MM.1S (cell line): ENCODE measurements around the gene GNAI2.
"Not testable (repeated sequence)": the region's sequence is repeated elsewhere in the genome, so short reads cannot be mapped to it uniquely, and the experiment has no call there.

ENCODE experiments used
- DNase-seq: peaks from one replicate; pipeline ENCODE4 v3.0.0-alpha.2; 2015
- H2AFZ ChIP-seq: fragments of 300-600 bp; sonication (generic); 2 replicates; pipeline ENCODE4 v1.6.0; 2016; ENCODE audit warnings: antibody characterized with exemption, low read length
- H3F3A ChIP-seq: fragments of 300-600 bp; sonication (generic); 2 replicates; pipeline ENCODE4 v1.6.1; 2016; ENCODE audit warnings: mild to moderate bottlenecking, antibody characterized with exemption, low read length, moderate library complexity, mixed read lengths; ENCODE audit not compliant: insufficient read depth
- H3K27ac ChIP-seq: fragments of 300-600 bp; sonication (generic); 2 replicates; pipeline ENCODE4 v1.5.1; 2016; ENCODE audit warnings: mild to moderate bottlenecking, low read length
- H3K27me3 ChIP-seq: fragments of 300-600 bp; sonication (generic); replicated peaks from 2 replicates; pipeline ENCODE4 v1.6.0; 2016; ENCODE audit warnings: low read length; ENCODE audit not compliant: insufficient read depth
- H3K36me3 ChIP-seq: fragments of 300-600 bp; sonication (generic); replicated peaks from 2 replicates; pipeline ENCODE4 v1.6.1; 2016; ENCODE audit warnings: mild to moderate bottlenecking, low read length, mixed read lengths; ENCODE audit not compliant: insufficient read depth
- H3K4me1 ChIP-seq: fragments of 300-600 bp; sonication (generic); 2 replicates; pipeline ENCODE4 v1.6.1; 2016; ENCODE audit warnings: low read length, mixed read lengths
- H3K4me2 ChIP-seq: fragments of 300-600 bp; sonication (generic); 2 replicates; pipeline ENCODE4 v1.6.0; 2016; ENCODE audit warnings: low read depth, low read length
- H3K4me3 ChIP-seq: fragments of 300-600 bp; sonication (generic); 2 replicates; pipeline ENCODE4 v1.5.1; 2016; ENCODE audit warnings: low read length, mixed read lengths
- H3K79me2 ChIP-seq: fragments of 300-600 bp; sonication (generic); 2 replicates; pipeline ENCODE4 v1.6.1; 2016; ENCODE audit warnings: mixed run types, low read length, mixed read lengths
- H3K9ac ChIP-seq: fragments of 300-600 bp; sonication (generic); 2 replicates; pipeline ENCODE4 v1.6.1; 2016; ENCODE audit warnings: low read length, mixed read lengths
- H3K9me2 ChIP-seq: fragments of 300-600 bp; sonication (generic); replicated peaks from 2 replicates; pipeline ENCODE4 v1.6.1; 2016; ENCODE audit warnings: mild to moderate bottlenecking, low read length, mixed read lengths; ENCODE audit not compliant: insufficient read depth
- H3K9me3 ChIP-seq: fragments of 300-600 bp; sonication (generic); replicated peaks from 2 replicates; pipeline ENCODE4 v1.6.1; 2016; ENCODE audit warnings: mild to moderate bottlenecking, low read length, mixed read lengths; ENCODE audit not compliant: insufficient read depth
- H4K20me1 ChIP-seq: fragments of 300-600 bp; sonication (generic); 2 replicates; pipeline ENCODE4 v1.6.1; 2016; ENCODE audit warnings: mild to moderate bottlenecking, low read length, moderate library complexity, mixed read lengths; ENCODE audit not compliant: insufficient read depth
- CTCF ChIP-seq: fragments of 300-600 bp; sonication (generic); IDR thresholded peaks from 2 replicates; pipeline ENCODE4 v1.5.1; 2016; ENCODE audit warnings: antibody characterized with exemption, low read length, mixed read lengths
- EZH2 ChIP-seq: fragments of 300-600 bp; sonication (generic); optimal IDR thresholded peaks from 2 replicates; pipeline ENCODE3; 2017; ENCODE audit warnings: low read depth, mild to moderate bottlenecking, antibody characterized with exemption, low read length, mixed read lengths
- EZH2phosphoT487 ChIP-seq: fragments of 300-600 bp; sonication (generic); IDR thresholded peaks from 2 replicates; pipeline ENCODE4 v1.6.1; 2018; ENCODE audit warnings: antibody characterized with exemption, low read length

GNAI2 gene

GRCh38 chr3:50271314-50271936, 35.4 kb downstream of the GNAI2 start:
- Histone ChIP-seq H3K9me2 (no peaks in the 10 kb centered on the region), H3K27me3 (peaks cover 91% of the 10 kb centered on the region), H3K4me1 (peaks cover 13% of the 10 kb centered on the region; the same call in 1 of the 2 replicates), H3K4me2 (no peak overlapping the region), H3K4me3 (no peak overlapping the region), H2AFZ (no peak overlapping the region), H3F3A (no peaks in the 10 kb centered on the region), H3K9ac (no peak overlapping the region), H3K9me3 (no peaks in the 10 kb centered on the region), H3K79me2 (no peaks in the 10 kb centered on the region), H4K20me1 (no peaks in the 10 kb centered on the region), H3K27ac (no peak overlapping the region), H3K36me3 (no peaks in the 10 kb centered on the region)
- no peak for DNase-seq
- no peak for TF ChIP-seq EZH2
- TF ChIP-seq EZH2phosphoT487: no peak

- peaks cover 13% of the 10 kb centered on the region; the same call in 1 of the 2 replicates for H3K4me1 ChIP-seq
- not testable (repeated sequence) for DNase-seq, H3K36me3 ChIP-seq, H3K9me2 ChIP-seq, H4K20me1 ChIP-seq, H3F3A ChIP-seq, H3K4me3 ChIP-seq, H2AFZ ChIP-seq, H3K27ac ChIP-seq, H3K9ac ChIP-seq, H3K9me3 ChIP-seq, H3K79me2 ChIP-seq
- H3K27me3 ChIP-seq: peaks cover 89% of the 10 kb centered on the region
- H3K4me2 ChIP-seq: peak overlapping the region; percentile 99
Observed at GRCh38 chr3:50272538-50272910, 36.5 kb downstream of the GNAI2 start.

GRCh38 chr3:50272911-50273688, 37.1 kb downstream of the GNAI2 start:
- Histone ChIP-seq H3K79me2 (no peaks in the 10 kb centered on the region), H4K20me1 (no peaks in the 10 kb centered on the region), H3K4me3 (peak overlapping the region; percentile 54), H3K27me3 (peaks cover 87% of the 10 kb centered on the region), H3K9me2 (no peaks in the 10 kb centered on the region), H2AFZ (peak overlapping the region; percentile 24), H3K27ac (no peak overlapping the region), H3K36me3 (no peaks in the 10 kb centered on the region), H3K9ac (no peak overlapping the region; the same call in 1 of the 2 replicates), H3K9me3 (no peaks in the 10 kb centered on the region), H3F3A (no peaks in the 10 kb centered on the region), H3K4me1 (peaks cover 13% of the 10 kb centered on the region; the same call in 1 of the 2 replicates), H3K4me2 (peak overlapping the region; percentile 99)
- DNase-seq: peak; percentile 85
- TF ChIP-seq EZH2phosphoT487: no peak
- TF ChIP-seq CTCF: peak; percentile 93

- Histone ChIP-seq H3K9ac (no peak overlapping the region), H3K4me1 (peaks cover 13% of the 10 kb centered on the region; the same call in 1 of the 2 replicates), H2AFZ (no peak overlapping the region), H3K4me3 (peak overlapping the region; percentile 54), H4K20me1 (no peaks in the 10 kb centered on the region), H3F3A (no peaks in the 10 kb centered on the region), H3K27me3 (peaks cover 84% of the 10 kb centered on the region), H3K9me2 (no peaks in the 10 kb centered on the region), H3K27ac (no peak overlapping the region), H3K9me3 (no peaks in the 10 kb centered on the region), H3K79me2 (no peaks in the 10 kb centered on the region), H3K36me3 (no peaks in the 10 kb centered on the region), H3K4me2 (peak overlapping the region; percentile 99; the same call in 1 of the 2 replicates)
- TF ChIP-seq EZH2 (no peak), EZH2phosphoT487 (no peak), CTCF (no peak)
- no peak for DNase-seq
Observed at GRCh38 chr3:50273689-50274065, 37.7 kb downstream of the GNAI2 start.
